Gastroesophageal sphincter (tissue), 3 donors: Measurements from ENCODE around the gene BCL2L11.

Experiments used
- CTCF ChIP-seq, 4 experiments: fragments of 200-600 bp in 2 of 4; fragments of 450-650 bp in 2 of 4; sonication (generic) in 1 of 4; IDR thresholded peaks; one replicate each; pipeline ENCODE4 v1.5.1; 2017 to 2019; ENCODE audit warnings: antibody characterized with exemption in 4 of 4, mild to moderate bottlenecking in 2 of 4, moderate library complexity in 2 of 4
- POLR2AphosphoS5 ChIP-seq: sonication (generic); formaldehyde crosslinking; IDR thresholded peaks from one replicate; pipeline ENCODE4 v1.6.1; 2017; ENCODE audit warnings: antibody characterized with exemption

GRCh38 chr2:111135237-111135909, 14.7 kb downstream of the BCL2L11 start:
- TF ChIP-seq CTCF (IDR thresholded peaks at IDR 0.05) (no peak), POLR2AphosphoS5 (no peak)
